ENCODE data around the gene ZNF90. TPM values are rescaled to one million over a fixed set of nuclear protein-coding genes. Genes with fewer than 3 reads are reported as not detected.
A peak's percentile ranks its signal among the peaks of the same experiment; 100 is the strongest.

The ZNF90 gene
- total and polyA plus RNA-seq, 2 of the 8 experiments (the other 6 are each of a cell fraction or from before 2014, with no cell fraction given): 41.2 to 114 TPM

- 1% methylated on average over 19 of the region's 19 CpGs; no CpG with 5 or more reads in 1 of the 2 experiments for WGBS, 2 experiments (ENCODE audit: extremely low coverage in 1 of 2, insufficient coverage in 1 of 2, insufficient read length in 1 of 2, insufficient replicate concordance in 2 of 2, low coverage in 1 of 2, low lambda C conversion rate in 2 of 2, missing lambda C conversion rate in 1 of 2)
- H3K14ac ChIP-seq (ENCODE audit: insufficient read length): no peak overlapping the region
- POLR2A ChIA-PET (ENCODE audit: partially characterized antibody): interaction anchor here (0.6 to 11.3 kb wide), 16 partner anchors 8 to 506 kb away, joined by 3 to 134 read pairs (median 7); partner anchors contain the start of genes ZNF486 and ZNF682
- H2AFZ ChIP-seq (ENCODE audit: low read length): no peak overlapping the region
- no peak for FAIRE-seq
- peak overlapping the region; percentile 81 to 84 for H3K4me2 ChIP-seq (ENCODE audit: insufficient read depth in 1 of 2, low read depth in 2 of 2, low read length in 2 of 2)
- H3K9me3 ChIP-seq (ENCODE audit: insufficient read depth in 2 of 2, low read depth in 1 of 2, low read length in 1 of 2): no peaks in the 10 kb centered on the region
- H4K8ac ChIP-seq (ENCODE audit: extremely low read depth, insufficient read depth, low read length): peak overlapping the region; percentile 88; the same call in 1 of the 2 replicates
- peak overlapping the region; percentile 81 for H3K4ac ChIP-seq (replicated peaks; ENCODE audit: insufficient read length, low read depth, low read length)
- peaks cover 2% of the 10 kb centered on the region; the same call in 1 of the 2 replicates for H3K23me2 ChIP-seq (ENCODE audit: low read depth, low read length)
- no peak overlapping the region for H2BK12ac ChIP-seq (ENCODE audit: low read depth, low read length)
- peaks cover 2 to 8% of the 10 kb centered on the region in 2 experiments for H4K20me1 ChIP-seq (replicated peaks in 1 of 2; ENCODE audit: control insufficient read depth in 1 of 2, insufficient read depth in 2 of 2, low read length in 2 of 2)
- CTCF ChIA-PET (ENCODE audit: partially characterized antibody): interaction anchor here (0.8 to 2.7 kb wide), 3 partner anchors 23 to 81 kb away, joined by 4 to 17 read pairs (median 4); partner anchors contain the start of gene ZNF682
- peaks cover 7% of the 10 kb centered on the region for H3K79me1 ChIP-seq (ENCODE audit: low read depth, low read length)
- H2BK5ac ChIP-seq (ENCODE audit: low read depth, low read length): peak overlapping the region; percentile 91
- peak overlapping the region; percentile 93 for H3K27ac ChIP-seq (ENCODE audit: low read depth, low read length)
- 0 out of 2 replicates have a peak overlapping the region, but pooled peaks have one; percentile 25 for H3K18ac ChIP-seq (ENCODE audit: extremely low read depth, low read length)
- no peak overlapping the region for H2AK5ac ChIP-seq (ENCODE audit: low read depth, low read length)
- peak overlapping the region; percentile 76 to 99 (median 97) for H3K9ac ChIP-seq (replicated peaks in 1 of 4; ENCODE audit: extremely low read depth in 1 of 4, low read depth in 3 of 4, low read length in 3 of 4)
- H2BK20ac ChIP-seq (ENCODE audit: low read length): no peak overlapping the region
- H2BK120ac ChIP-seq (replicated peaks; ENCODE audit: low read depth, low read length): peak overlapping the region; percentile 13
- peaks cover 9 to 28% (median 22%) of the 10 kb centered on the region in 4 experiments; a peak in 6 of 7 replicates for H3K4me1 ChIP-seq (replicated peaks in 1 of 4; ENCODE audit: control insufficient read depth in 3 of 4, insufficient read depth in 4 of 4, low read length in 3 of 4)
- H3K4me3 ChIP-seq (ENCODE audit: extremely low read depth in 1 of 4, insufficient read depth in 2 of 4, low read depth in 3 of 4, low read length in 4 of 4): peak overlapping the region; percentile 89 to 99 (median 96)
- no peak overlapping the region for H4K5ac ChIP-seq (ENCODE audit: insufficient read length, low read depth, low read length)
- no peak overlapping the region for H3K23ac ChIP-seq (ENCODE audit: insufficient read length)
- no peak for TF ChIP-seq HDAC2 (IDR thresholded peaks at IDR 0.05; ENCODE audit: borderline replicate concordance in 1 of 2, low read depth in 2 of 2, low read length in 2 of 2)
- TF ChIP-seq TAF1 (IDR thresholded peaks at IDR 0.05; ENCODE audit: low read depth, low read length): peak; percentile 40; the same call in 1 of the 2 replicates
- 0 out of 2 replicates have a peak, but pooled peaks have one; percentile 14 for TF ChIP-seq E2F6 (IDR thresholded peaks at IDR 0.05)
- TF ChIP-seq USF2 (IDR thresholded peaks at IDR 0.05; ENCODE audit: low read length): peak; percentile 53; the same call in 1 of the 2 replicates
- TF ChIP-seq TEAD4 (IDR thresholded peaks at IDR 0.05; ENCODE audit: low read depth, low read length): no peak
- TF ChIP-seq, protein P1, sequence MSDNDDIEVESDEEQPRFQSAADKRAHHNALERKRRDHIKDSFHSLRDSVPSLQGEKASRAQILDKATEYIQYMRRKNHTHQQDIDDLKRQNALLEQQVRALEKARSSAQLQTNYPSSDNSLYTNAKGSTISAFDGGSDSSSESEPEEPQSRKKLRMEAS (IDR thresholded peaks at IDR 0.05): peak; percentile 32; the same call in 1 of the 2 replicates
- 0 out of 2 replicates have a peak, but pooled peaks have one; percentile 12 for TF ChIP-seq PHF8 (conservative IDR thresholded peaks at IDR 0.05; ENCODE audit: low read depth, low read length)
- TF ChIP-seq POU5F1 (IDR thresholded peaks at IDR 0.05; ENCODE audit: low read depth, low read length): no peak
- no peak overlapping the region for H4K91ac ChIP-seq (replicated peaks; ENCODE audit: insufficient read length, low read length)
- H3K36me3 ChIP-seq (ENCODE audit: control insufficient read depth in 2 of 4, insufficient read depth in 4 of 4, low read length in 3 of 4): peaks cover 0 to 24% (median 3%) of the 10 kb centered on the region in 4 experiments; a peak in 3 of 8 replicates
- peaks cover 44 to 58% of the 10 kb centered on the region in 2 experiments for H3K79me2 ChIP-seq (ENCODE audit: control insufficient read depth in 1 of 2, insufficient read depth in 2 of 2, low read length in 2 of 2)
- H3K27me3 ChIP-seq (replicated peaks in 1 of 4; ENCODE audit: control insufficient read depth in 3 of 4, extremely low read depth in 1 of 4, insufficient read depth in 3 of 4, low read length in 3 of 4): no peaks in the 10 kb centered on the region
- H2BK15ac ChIP-seq (ENCODE audit: low read length): no peak overlapping the region
- DNase-seq (ENCODE audit: low read depth in 1 of 2, low spot score in 2 of 2): no peak
- H3K56ac ChIP-seq (replicated peaks; ENCODE audit: insufficient read length, low read depth, low read length): no peak overlapping the region
These were observed 806 bp downstream of the ZNF90 start for GRCh38 chr19:20078581-20079031.
